Astrocyte (in vitro differentiated cells and primary cell): Measurements from ENCODE around the gene TRAF1. TPM values are rescaled to one million over a fixed set of nuclear protein-coding genes. Genes with fewer than 3 reads are reported as not detected.

Source experiments
- DNase-seq: peaks from one replicate; pipeline ENCODE4 v3.0.0-alpha.2; 2010; ENCODE audit warnings: low read depth
- FAIRE-seq: peaks from 2 replicates; lab custom pipeline; 2011; peaks lifted over from hg19 to GRCh38; lab: Jason Lieb, UNC
- H2AFZ ChIP-seq: 2 replicates; pipeline ENCODE4 v1.6.0; 2012; ENCODE audit warnings: low read depth, low read length, inconsistent platforms
- H3K27ac ChIP-seq: 2 replicates; pipeline ENCODE4 v1.5.1; 2011; ENCODE audit warnings: low read depth, low read length, inconsistent platforms
- H3K27me3 ChIP-seq: 2 replicates; pipeline ENCODE4 v1.6.0; 2011; ENCODE audit warnings: low read length, inconsistent platforms; ENCODE audit not compliant: insufficient read depth
- H3K36me3 ChIP-seq: 2 replicates; pipeline ENCODE4 v1.5.1; 2011; ENCODE audit warnings: low read length, inconsistent platforms; ENCODE audit not compliant: insufficient read depth
- H3K4me1 ChIP-seq: 2 replicates; pipeline ENCODE4 v1.5.1; 2011; ENCODE audit warnings: low read length, inconsistent platforms; ENCODE audit not compliant: insufficient read depth
- H3K4me2 ChIP-seq: 2 replicates; pipeline ENCODE4 v1.6.0; 2012; ENCODE audit warnings: low read length, inconsistent platforms
- H3K4me3 ChIP-seq: 2 replicates; pipeline ENCODE4 v1.5.1; 2011; ENCODE audit warnings: low read depth, mild to moderate bottlenecking, low read length, inconsistent platforms; ENCODE audit not compliant: insufficient read depth
- H3K79me2 ChIP-seq: 2 replicates; pipeline ENCODE4 v1.6.0; 2012; ENCODE audit warnings: mild to moderate bottlenecking, low read length, inconsistent platforms; ENCODE audit not compliant: insufficient read depth
- H3K9ac ChIP-seq: 2 replicates; pipeline ENCODE4 v1.6.0; 2012; ENCODE audit warnings: mild to moderate bottlenecking, low read length, inconsistent platforms
- H3K9me3 ChIP-seq: 2 replicates; pipeline ENCODE4 v1.5.1; 2012; ENCODE audit warnings: low read depth, mild to moderate bottlenecking, low read length, inconsistent platforms; ENCODE audit not compliant: insufficient read depth
- H4K20me1 ChIP-seq: 2 replicates; pipeline ENCODE4 v1.6.0; 2012; ENCODE audit warnings: low read length, inconsistent platforms; ENCODE audit not compliant: insufficient read depth
- H3K27ac Mint-ChIP-seq: one replicate; pipeline ENCODE4 v1.8.0; 2021; ENCODE audit warnings: mild to moderate bottlenecking, mixed read lengths; ENCODE audit not compliant: unreplicated experiment
- H3K27me3 Mint-ChIP-seq: one replicate; pipeline ENCODE4 v1.8.0; 2021; ENCODE audit warnings: low read depth, mixed read lengths; ENCODE audit not compliant: unreplicated experiment
- H3K36me3 Mint-ChIP-seq: one replicate; pipeline ENCODE4 v1.8.0; 2021; ENCODE audit warnings: low read depth, mixed read lengths; ENCODE audit not compliant: unreplicated experiment
- H3K4me1 Mint-ChIP-seq: one replicate; pipeline ENCODE4 v1.8.0; 2021; ENCODE audit warnings: low read depth, mixed read lengths; ENCODE audit not compliant: unreplicated experiment
- H3K4me3 Mint-ChIP-seq: one replicate; pipeline ENCODE4 v1.8.0; 2021; ENCODE audit warnings: mild to moderate bottlenecking, moderate library complexity, mixed read lengths; ENCODE audit not compliant: unreplicated experiment
- H3K9me3 Mint-ChIP-seq: one replicate; pipeline ENCODE4 v1.8.0; 2021; ENCODE audit warnings: mild to moderate bottlenecking, mixed read lengths; ENCODE audit not compliant: unreplicated experiment
- EZH2 ChIP-seq: IDR thresholded peaks from 2 replicates; pipeline ENCODE4 v1.6.1; 2012; ENCODE audit warnings: mild to moderate bottlenecking, low read length, inconsistent platforms; ENCODE audit not compliant: insufficient read depth
- total RNA-seq: library from RNA; stranded (reverse); gene quantifications from 2 replicates; pipeline ENCODE4 v1.2.1, GENCODE V29; 2021
- TF ChIP-seq, protein P1 (sequence below): IDR thresholded peaks from 2 replicates; pipeline ENCODE4 v1.5.1; 2011; ENCODE audit warnings: low read depth, mild to moderate bottlenecking, inconsistent platforms, low read length, moderate library complexity; ENCODE audit not compliant: insufficient read depth

Gene TRAF1
- total RNA-seq, 1 donor from 2014 or later = 4.2 TPM

DNA sequence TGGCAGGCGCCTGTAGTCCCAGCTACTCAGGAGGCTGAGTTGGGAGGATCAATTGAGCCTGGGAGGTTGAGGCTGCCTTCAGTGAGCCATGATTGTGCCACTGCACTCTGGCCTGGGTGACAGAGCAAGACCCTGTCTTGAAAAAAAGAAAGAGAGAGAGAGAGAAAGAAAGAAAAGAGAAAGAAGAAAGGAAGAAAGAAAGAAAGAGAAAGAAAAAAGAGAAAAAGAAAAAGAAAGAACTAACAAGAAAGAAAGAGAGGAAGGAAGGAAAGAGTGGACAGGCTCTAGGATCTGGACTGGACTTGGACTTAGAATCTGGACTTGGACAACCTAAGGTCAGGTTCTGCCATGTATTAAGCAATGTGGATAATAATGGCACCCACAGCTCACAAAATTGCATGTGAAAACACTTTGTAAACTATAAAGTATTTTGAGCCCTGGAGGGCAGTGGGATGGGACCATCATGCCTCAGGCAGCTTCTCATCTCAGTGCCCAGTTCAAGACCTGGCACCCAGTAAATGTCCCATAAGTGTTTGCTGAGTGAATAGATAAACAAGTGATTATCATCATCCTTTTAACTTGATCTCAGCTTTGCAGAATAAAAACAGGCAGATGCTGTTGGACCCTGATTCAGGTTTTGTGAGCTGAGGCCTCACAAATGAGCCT, 36.9 kb downstream of the TRAF1 start:
- FAIRE-seq = no peak
- H3K27ac Mint-ChIP-seq = no peak overlapping the region

DNA sequence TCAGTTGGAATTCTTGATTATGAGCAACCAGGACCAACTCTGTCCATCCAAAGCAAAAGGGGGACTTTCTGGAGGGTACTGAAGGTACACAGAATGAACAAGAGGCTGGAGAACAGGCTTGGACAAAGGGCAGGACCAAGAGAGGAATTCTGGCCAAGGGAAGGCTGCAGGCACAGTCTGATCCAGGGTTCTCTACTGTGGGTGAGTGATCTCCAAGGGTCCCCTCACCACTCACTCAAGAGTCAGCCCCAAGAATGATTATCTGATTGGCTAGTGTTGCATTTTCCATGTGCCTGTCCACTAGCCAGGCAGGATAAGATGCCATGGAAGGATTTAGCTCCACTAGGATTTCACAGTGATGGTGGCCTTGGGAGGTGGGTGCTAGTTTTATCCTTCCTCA, 38.0 kb downstream of the TRAF1 start:
- H3K27me3 ChIP-seq = peaks cover 3% of the 10 kb centered on the region
- DNase-seq (no peak), FAIRE-seq (no peak)
- H3K9ac ChIP-seq = no peak overlapping the region
- H3K27ac Mint-ChIP-seq = no peak overlapping the region
- TF ChIP-seq, protein P1, sequence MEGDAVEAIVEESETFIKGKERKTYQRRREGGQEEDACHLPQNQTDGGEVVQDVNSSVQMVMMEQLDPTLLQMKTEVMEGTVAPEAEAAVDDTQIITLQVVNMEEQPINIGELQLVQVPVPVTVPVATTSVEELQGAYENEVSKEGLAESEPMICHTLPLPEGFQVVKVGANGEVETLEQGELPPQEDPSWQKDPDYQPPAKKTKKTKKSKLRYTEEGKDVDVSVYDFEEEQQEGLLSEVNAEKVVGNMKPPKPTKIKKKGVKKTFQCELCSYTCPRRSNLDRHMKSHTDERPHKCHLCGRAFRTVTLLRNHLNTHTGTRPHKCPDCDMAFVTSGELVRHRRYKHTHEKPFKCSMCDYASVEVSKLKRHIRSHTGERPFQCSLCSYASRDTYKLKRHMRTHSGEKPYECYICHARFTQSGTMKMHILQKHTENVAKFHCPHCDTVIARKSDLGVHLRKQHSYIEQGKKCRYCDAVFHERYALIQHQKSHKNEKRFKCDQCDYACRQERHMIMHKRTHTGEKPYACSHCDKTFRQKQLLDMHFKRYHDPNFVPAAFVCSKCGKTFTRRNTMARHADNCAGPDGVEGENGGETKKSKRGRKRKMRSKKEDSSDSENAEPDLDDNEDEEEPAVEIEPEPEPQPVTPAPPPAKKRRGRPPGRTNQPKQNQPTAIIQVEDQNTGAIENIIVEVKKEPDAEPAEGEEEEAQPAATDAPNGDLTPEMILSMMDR = no peak
- no peak for TF ChIP-seq EZH2
- H3K27me3 Mint-ChIP-seq = peaks cover 9% of the 10 kb centered on the region
- H3K9me3 Mint-ChIP-seq = peaks cover 3% of the 10 kb centered on the region
- peaks cover 4% of the 10 kb centered on the region for H3K36me3 Mint-ChIP-seq
- H3K4me3 ChIP-seq = no peak overlapping the region
- H3K79me2 ChIP-seq = no peaks in the 10 kb centered on the region
- H3K4me3 Mint-ChIP-seq = no peak overlapping the region
- H3K36me3 ChIP-seq = no peaks in the 10 kb centered on the region
- no peaks in the 10 kb centered on the region for H3K9me3 ChIP-seq
- H3K4me1 ChIP-seq = peaks cover 17% of the 10 kb centered on the region
- H3K4me2 ChIP-seq = no peak overlapping the region
- peaks cover 28% of the 10 kb centered on the region for H3K4me1 Mint-ChIP-seq
- no peak overlapping the region for H2AFZ ChIP-seq
- peaks cover 3% of the 10 kb centered on the region for H4K20me1 ChIP-seq
- no peak overlapping the region for H3K27ac ChIP-seq

More for the DNA sequence above, 36.9 kb downstream of the TRAF1 start:
- Histone ChIP-seq H3K4me3 (no peak overlapping the region), H2AFZ (no peak overlapping the region), H3K27me3 (peaks cover 4% of the 10 kb centered on the region), H4K20me1 (peaks cover 3% of the 10 kb centered on the region), H3K9ac (no peak overlapping the region), H3K4me1 (peaks cover 21% of the 10 kb centered on the region), H3K4me2 (no peak overlapping the region), H3K36me3 (no peaks in the 10 kb centered on the region), H3K79me2 (no peaks in the 10 kb centered on the region), H3K9me3 (no peaks in the 10 kb centered on the region), H3K27ac (no peak overlapping the region)
- Mint-ChIP-seq H3K4me3 (no peak overlapping the region), H3K36me3 (peaks cover 4% of the 10 kb centered on the region), H3K27me3 (peaks cover 9% of the 10 kb centered on the region), H3K4me1 (peaks cover 28% of the 10 kb centered on the region), H3K9me3 (peaks cover 3% of the 10 kb centered on the region)
- DNase-seq = no peak
- TF ChIP-seq, protein P1 = no peak
- TF ChIP-seq EZH2 = no peak

DNA sequence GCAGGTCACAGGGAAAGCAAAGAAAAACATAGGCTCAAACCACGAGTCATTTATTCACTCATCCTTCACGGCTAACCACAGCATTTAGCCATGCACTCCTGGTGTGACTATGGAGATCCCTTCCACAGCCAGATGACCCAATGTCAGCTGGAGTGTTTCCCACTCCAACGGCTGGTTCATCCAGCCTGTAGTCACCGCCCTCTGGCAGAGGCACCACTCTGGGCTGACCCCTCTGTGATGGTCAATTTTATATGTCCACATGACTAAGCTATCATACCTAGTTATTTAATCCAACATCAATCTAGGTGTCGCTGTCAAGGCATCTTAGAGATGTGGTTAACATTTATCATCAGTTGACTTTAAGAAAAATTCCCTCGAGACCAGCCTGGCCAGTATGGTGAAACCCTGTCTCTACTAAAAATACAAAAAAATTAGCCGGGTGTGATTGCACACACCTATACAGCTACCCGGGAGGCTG, 40.1 kb downstream of the TRAF1 start:
- Histone ChIP-seq H3K4me1 (peaks cover 10% of the 10 kb centered on the region), H2AFZ (no peak overlapping the region), H3K27me3 (peaks cover 9% of the 10 kb centered on the region), H4K20me1 (no peaks in the 10 kb centered on the region), H3K9me3 (no peaks in the 10 kb centered on the region), H3K36me3 (no peaks in the 10 kb centered on the region), H3K79me2 (no peaks in the 10 kb centered on the region), H3K27ac (no peak overlapping the region), H3K4me2 (peak overlapping the region; percentile 47), H3K9ac (no peak overlapping the region), H3K4me3 (no peak overlapping the region)
- H3K9me3 Mint-ChIP-seq = no peaks in the 10 kb centered on the region
- H3K4me1 Mint-ChIP-seq = peaks cover 15% of the 10 kb centered on the region
- TF ChIP-seq, protein P1 = no peak
- TF ChIP-seq EZH2 = no peak
- H3K36me3 Mint-ChIP-seq = no peaks in the 10 kb centered on the region
- peaks cover 4% of the 10 kb centered on the region for H3K27me3 Mint-ChIP-seq
- no peak for FAIRE-seq
- peak overlapping the region; percentile 3 for H3K4me3 Mint-ChIP-seq
- no peak overlapping the region for H3K27ac Mint-ChIP-seq
- peak; percentile 91 for DNase-seq
